Astrocyte of the spinal cord (primary cell): Measurements from ENCODE around the gene SLC40A1.

ENCODE experiments used
- DNase-seq: peaks from one replicate; pipeline ENCODE4 v3.0.0; 2011; ENCODE audit warnings: low read depth, low spot score
- H3K4me3 ChIP-seq: 2 replicates; pipeline ENCODE4 v1.5.1; 2011; ENCODE audit warnings: low read depth, mild to moderate bottlenecking, low read length, moderate library complexity
- CTCF ChIP-seq: IDR thresholded peaks from 2 replicates; pipeline ENCODE4 v1.5.1; 2012; ENCODE audit warnings: low read depth, mild to moderate bottlenecking, low read length, inconsistent platforms
- in situ Hi-C: cut with HindIII; loops from 2 replicates; pipeline ENCODE4 v1.10.0; 2017; ENCODE audit warnings: low sequenced_read_pairs

Gene SLC40A1

GRCh38 chr2:189581354-189582139 lies 961 bp upstream of the SLC40A1 start:
- no peak for TF ChIP-seq CTCF
- H3K4me3 ChIP-seq = peak overlapping the region; percentile 49
- no peak for DNase-seq
- in situ Hi-C loops = no loop called here

- no peak for DNase-seq
- in situ Hi-C loops = no loop called here
- no peak for TF ChIP-seq CTCF
- peak overlapping the region; percentile 49 for H3K4me3 ChIP-seq
These were observed 340 bp downstream of the SLC40A1 start for GRCh38 chr2:189580241-189580651.

- TF ChIP-seq CTCF = no peak
- no peak for DNase-seq
- peak overlapping the region; percentile 49 for H3K4me3 ChIP-seq
- in situ Hi-C loops = no loop called here
These were observed 900 bp downstream of the SLC40A1 start for GRCh38 chr2:189579585-189580186.

GRCh38 chr2:189578272-189578950 lies 2.2 kb downstream of the SLC40A1 start:
- in situ Hi-C loops = no loop called here
- TF ChIP-seq CTCF = no peak
- no peak overlapping the region for H3K4me3 ChIP-seq
- DNase-seq = no peak

- no peak for TF ChIP-seq CTCF
- in situ Hi-C loops = no loop called here
- H3K4me3 ChIP-seq = no peak overlapping the region
These were observed 3.5 kb downstream of the SLC40A1 start for GRCh38 chr2:189577121-189577520.

GRCh38 chr2:189576396-189576795 lies 4.2 kb downstream of the SLC40A1 start:
- no peak for TF ChIP-seq CTCF
- no peak for DNase-seq
- in situ Hi-C loops = no loop called here
- H3K4me3 ChIP-seq = no peak overlapping the region

More at GRCh38 chr2:189577121-189577520, 3.5 kb downstream of the SLC40A1 start:
- no peak for DNase-seq
